ENCODE results near the gene TMEM37.

The TMEM37 gene

DNA sequence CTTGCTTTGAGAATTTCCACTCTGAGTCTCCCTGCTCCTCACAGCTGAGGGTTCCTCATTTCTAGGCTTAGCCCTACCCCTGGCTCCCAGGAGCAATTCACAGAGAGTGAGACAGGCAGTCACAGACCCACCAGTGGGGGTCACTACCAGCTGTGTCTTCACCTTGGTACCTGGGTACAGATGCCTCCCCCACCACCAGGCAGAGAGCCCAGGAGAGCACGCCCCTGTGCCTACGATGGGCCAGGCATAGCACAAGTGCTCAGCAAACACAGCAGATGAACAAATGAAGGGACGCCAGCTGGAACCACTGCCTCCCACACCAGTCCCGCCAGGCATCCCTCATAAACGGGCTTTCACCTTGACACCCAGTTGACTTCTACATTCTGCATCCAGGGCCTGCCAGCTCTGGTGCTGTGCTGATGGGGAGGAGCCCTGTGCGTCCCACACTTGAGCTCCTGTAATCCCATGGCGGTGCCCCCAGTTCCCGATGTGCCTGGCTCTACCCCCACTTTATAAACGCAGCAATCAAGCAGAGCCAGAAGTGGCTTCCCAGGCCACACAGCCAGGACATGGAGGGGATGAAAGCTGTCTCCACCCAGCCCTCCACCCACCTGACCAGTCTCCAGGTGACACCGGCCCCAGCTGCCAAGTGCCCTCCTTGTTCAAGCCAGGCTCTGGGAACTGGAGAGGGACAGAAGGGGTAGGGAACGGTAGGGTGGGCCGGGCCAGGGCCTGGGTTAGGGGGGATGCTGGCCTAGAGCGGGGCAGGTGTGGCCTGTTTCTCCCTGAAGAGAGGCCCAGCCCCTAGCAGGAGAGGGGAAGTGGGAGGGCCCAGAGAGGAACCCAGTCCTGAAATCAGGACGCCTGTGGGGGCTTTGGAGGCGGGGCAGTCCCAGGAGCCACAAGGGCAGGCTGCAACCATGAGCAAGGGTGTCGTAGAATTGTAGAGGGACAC is 50.1 kb downstream of the TMEM37 start:
- DNase-seq: no peak

DNA sequence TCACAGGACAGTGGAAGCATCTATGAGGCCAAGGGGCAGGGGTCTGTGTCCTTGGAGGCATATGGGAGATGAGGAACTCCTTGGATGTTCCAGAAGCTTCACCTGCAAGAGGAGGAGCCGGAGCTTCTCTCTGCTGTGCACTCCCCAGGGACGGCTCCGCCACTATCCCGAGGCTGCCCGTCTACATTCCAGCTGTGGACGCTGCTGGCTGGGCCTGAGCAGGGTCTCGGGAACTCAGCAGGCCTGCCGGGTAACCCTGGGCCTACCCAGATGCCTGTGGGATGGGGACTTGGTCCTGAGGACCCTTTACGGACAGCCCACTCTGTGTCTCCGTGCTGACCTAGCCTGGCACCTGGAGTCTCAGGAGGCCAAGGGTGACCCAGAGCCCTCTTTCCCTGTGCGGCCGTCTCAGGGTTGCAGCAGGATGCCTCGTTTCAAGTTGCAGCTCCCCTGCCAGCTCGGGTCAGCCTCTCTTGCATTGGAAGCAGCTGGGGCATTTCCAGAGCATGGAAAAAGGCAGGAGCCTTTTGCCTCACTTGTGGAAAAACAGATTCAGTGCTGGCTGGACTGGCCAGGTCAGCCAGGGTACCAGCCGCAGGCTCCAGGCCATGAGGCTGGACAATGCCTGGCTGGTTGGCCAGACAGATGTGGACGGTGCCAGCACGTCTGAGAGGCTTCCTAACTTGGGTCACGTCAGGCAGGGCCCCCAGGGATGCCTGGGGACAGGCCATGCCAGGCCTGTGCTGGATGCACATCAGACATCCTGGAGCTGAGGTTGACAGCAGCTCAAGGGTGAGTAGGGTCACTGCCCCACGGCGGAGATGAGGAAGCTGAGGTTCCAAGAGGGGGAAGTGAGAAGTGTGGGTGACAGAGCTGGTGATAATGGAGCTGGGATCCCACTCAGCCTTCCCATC is 51.1 kb downstream of the TMEM37 start:
- no peak for DNase-seq

DNA sequence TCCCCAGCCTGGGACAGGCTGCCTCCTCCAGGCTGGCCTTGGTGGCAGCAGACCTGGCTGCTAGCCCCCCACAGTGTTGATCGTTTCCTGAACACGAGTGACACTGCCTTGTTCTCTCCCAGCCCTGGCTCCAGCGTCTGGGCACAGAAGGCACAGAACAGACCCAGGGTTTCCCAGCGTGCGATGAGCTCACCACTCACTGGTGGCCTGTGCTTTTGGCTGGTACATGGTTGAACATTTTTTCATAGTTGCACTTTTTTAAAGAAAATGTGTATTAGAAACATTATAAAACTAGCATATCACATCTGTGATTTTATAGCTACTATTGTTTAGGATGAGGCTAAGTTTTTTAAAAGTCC is 51.7 kb downstream of the TMEM37 start:
- DNase-seq: no peak

GRCh38 chr2:119483896-119484718 is 52.5 kb downstream of the TMEM37 start:
- no peak for DNase-seq

DNA sequence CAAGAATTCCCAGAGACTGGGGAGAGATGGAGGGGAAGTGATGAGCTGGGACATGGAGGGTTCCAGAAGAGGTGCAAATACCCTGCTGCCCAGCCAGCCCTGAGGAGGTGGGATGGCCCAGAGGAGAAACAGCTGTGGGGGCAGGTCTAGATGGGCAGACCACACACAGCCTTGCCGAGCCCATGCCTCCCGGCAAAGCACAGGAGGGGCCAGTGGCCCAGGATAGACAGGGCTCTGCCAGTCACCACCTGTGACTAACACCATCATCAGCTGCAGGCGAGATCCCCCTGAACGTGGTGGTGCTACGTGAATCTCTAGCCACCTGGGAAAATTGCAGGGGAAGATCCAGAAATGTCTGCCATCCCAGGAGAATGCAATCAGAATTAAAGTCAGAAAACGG is 53.2 kb downstream of the TMEM37 start:
- no peak for DNase-seq

DNA sequence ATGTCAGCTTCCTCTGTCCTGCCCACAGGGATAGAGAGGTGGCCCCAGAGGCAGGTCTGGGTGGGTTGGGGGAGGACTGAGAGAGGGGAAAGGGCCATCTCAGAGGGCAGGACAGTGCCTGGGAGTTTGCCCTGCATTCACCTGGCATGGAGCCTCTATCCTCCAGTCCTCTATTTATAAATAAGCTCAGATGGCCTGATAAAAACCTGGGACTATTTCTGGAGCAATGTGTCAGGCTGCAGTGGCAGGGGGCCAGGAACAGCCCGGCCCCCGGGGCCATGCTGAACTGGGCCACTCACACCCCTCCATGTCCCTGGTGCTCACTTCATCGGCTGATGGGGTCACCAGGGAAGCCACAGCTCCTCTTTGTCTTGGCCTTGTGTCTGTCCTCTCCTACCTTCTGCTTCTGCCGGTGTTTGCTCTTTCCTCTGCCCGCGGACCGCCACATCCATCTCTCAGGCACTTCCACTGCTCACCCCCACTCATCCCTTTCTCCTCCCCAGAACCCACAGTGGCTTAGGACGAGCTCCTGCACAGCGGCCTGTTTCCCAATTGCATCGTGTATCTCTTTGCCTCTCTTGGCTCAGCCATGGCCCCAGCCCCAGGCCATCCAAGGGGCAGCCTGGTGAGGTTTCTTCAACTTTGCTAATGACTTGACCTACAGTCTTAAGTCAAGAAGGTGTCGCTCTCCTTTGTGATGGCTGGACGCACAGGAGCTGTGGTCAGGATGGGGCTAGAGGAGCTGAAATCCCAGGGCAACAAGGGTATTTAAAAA is 53.9 kb downstream of the TMEM37 start:
- no peak for DNase-seq

DNA sequence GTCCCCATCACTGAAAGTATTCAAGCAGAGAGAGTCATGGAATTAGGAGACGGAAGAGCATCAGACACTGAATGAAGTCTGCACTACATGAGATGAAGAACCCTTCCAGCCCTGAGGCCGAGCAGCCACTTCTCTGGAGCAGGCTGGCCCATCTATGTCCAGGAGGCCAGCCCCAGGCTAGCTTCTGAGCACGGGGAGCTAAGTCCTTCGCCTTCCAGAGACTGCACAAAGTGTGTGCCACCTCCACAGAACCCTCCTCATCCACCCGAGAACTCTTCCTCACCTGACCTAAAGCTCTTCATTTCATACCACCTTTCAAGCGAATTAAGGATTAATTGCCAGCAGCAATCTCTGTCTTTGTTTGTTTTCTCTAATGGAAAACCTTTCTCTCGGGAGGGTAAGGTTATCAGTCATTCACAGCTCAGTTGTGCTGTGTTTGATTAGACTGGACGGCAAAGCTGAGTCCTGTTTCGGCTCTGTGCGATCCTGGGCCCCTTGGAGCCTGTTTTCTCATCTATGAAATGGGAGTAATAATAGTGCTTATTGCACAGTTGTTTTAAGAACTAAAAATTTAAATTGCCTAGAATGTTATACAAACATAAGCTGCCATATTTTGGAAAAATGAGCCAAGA is 54.7 kb downstream of the TMEM37 start:
- DNase-seq: no peak

DNA sequence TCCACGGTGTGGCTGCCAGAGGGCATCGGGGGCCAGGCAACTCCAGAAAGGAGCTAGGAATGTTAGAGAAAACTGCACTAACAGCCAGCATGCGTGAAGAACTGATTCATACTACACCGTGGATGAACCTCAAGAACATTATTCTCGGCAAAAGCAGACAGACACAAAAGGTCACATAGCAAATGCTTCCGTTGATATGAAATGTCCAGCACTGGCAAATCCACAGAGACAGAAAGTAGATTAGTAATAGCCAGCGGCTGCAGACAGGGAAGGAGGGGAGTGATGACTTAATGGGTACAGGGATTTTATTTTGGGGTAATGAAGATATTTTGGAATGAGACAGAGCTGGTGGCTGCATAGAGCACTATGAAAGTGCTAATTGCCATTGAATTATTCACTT is 55.2 kb downstream of the TMEM37 start:
- DNase-seq: no peak

DNA sequence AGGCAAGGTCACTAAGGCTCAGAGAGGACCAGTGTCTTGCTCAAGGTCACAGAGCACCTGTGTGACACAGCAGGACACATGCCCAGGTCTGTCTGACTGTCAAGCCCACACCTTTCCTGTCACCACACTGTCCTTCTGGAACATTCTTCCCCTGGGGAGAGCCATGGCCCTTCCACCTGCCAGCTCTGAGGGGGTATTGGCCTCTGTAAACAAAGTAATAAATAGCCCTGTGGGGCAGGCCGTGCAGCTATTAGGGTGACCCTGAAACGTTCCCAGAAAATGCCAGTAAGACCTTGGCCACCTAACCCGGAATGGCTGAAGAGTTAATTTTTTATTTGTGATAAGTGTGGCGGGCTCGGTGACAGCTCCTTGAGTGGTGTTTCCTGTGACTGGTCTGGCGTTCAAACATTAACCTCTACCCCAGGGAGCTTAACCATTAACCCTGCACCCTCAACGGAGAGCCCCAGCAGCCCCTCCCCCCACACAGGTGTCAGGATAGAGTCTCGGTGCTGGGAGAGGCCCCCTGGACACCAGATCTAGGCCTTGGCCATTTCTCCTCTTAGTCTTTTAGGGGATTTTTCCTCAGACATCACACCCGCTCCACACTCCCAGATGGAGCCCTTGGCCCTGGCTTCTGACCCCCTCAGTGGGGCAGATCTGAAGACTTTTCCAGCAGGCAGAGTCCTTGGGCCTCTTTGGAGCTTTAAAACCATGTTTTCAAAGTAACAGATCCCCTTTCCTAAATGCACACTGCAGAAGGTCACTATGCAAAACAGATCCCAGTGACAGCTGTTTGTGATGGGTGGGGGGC is 56.0 kb downstream of the TMEM37 start:
- no peak for DNase-seq
